H1 (cell line): Measurements from ENCODE around the gene BAX.

ENCODE experiments used
- CREB1 ChIP-seq: IDR thresholded peaks from 2 replicates; pipeline ENCODE4 v1.6.1; 2012; ENCODE audit warnings: inconsistent platforms
- POLR2A ChIP-seq, 2 experiments: IDR thresholded peaks; 1 replicate in 1 of 2; 2 replicates in 1 of 2; pipeline ENCODE4 v1.6.1; 2011; ENCODE audit warnings: low read depth in 2 of 2, low read length in 2 of 2, mild to moderate bottlenecking in 2 of 2; ENCODE audit errors: control extremely low read depth in 1 of 2
- RAD21 ChIP-seq, 2 experiments: IDR thresholded peaks in 1 of 2; conservative IDR thresholded peaks in 1 of 2; 2 replicates each; pipeline ENCODE4 v1.6.1; 2011; ENCODE audit warnings: low read depth in 2 of 2, low read length in 2 of 2, improper control_type of control experiment in 1 of 2, inconsistent platforms in 1 of 2, mild to moderate bottlenecking in 1 of 2, moderate library complexity in 1 of 2
- SIN3A ChIP-seq, 2 experiments: IDR thresholded peaks in 1 of 2; conservative IDR thresholded peaks in 1 of 2; 2 replicates each; pipeline ENCODE4 v1.6.1; 2011 to 2012; ENCODE audit warnings: low read length in 2 of 2, improper control_type of control experiment in 1 of 2, low read depth in 1 of 2, mild to moderate bottlenecking in 1 of 2
- SRF ChIP-seq: IDR thresholded peaks from 2 replicates; pipeline ENCODE4 v1.6.1; 2011; ENCODE audit warnings: mild to moderate bottlenecking, low read depth, low read length, moderate library complexity
- TF ChIP-seq, protein P1 (sequence below), 3 experiments: IDR thresholded peaks; 1 replicate in 2 of 3; 2 replicates in 1 of 3; pipeline versions ENCODE4 v1.5.1 to v1.6.1; 2011; ENCODE audit warnings: low read length in 3 of 3, mild to moderate bottlenecking in 3 of 3, inconsistent platforms in 2 of 3, low read depth in 1 of 3, moderate library complexity in 1 of 3; ENCODE audit not compliant: insufficient read depth in 1 of 3; ENCODE audit errors: control extremely low read depth in 1 of 3
- TF ChIP-seq, protein P2 (sequence below): IDR thresholded peaks from 2 replicates; pipeline ENCODE4 v1.6.1; 2011; ENCODE audit warnings: low read depth, mild to moderate bottlenecking, low read length; ENCODE audit not compliant: insufficient read depth
- TF ChIP-seq, protein P3 (sequence below): IDR thresholded peaks from 2 replicates; pipeline ENCODE4 v1.6.1; 2012; ENCODE audit warnings: inconsistent platforms
- TF ChIP-seq, protein P4 (sequence below): IDR thresholded peaks from 2 replicates; pipeline ENCODE4 v1.6.1; 2012; ENCODE audit warnings: inconsistent platforms

DNA sequence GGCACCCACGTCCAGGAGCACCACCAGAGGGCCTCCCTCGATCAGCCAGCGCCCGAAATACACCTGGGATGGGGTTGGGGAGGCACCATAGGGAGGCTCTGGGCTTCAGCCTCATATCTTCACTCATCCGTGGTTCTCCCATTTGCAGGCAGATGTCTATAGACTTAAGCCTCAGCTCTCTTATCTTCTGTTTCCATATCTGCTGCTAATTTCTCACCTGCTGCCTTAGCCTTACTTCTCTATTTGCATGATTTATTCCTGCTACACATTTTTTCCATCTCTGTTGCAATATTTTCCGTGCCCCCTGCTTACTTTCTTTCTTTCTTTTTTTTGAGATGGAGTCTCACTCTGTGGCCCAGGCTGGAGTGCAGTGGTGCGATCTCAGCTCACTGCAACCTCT, 32.6 kb downstream of the BAX start:
- no peak for TF ChIP-seq CREB1
- no peak for TF ChIP-seq RAD21 (IDR thresholded peaks at IDR 0.05 in 1 of 2, conservative IDR thresholded peaks at IDR 0.05 in 1 of 2; ENCODE audit: low read depth in 2 of 2, low read length in 2 of 2)
- TF ChIP-seq, protein P1, sequence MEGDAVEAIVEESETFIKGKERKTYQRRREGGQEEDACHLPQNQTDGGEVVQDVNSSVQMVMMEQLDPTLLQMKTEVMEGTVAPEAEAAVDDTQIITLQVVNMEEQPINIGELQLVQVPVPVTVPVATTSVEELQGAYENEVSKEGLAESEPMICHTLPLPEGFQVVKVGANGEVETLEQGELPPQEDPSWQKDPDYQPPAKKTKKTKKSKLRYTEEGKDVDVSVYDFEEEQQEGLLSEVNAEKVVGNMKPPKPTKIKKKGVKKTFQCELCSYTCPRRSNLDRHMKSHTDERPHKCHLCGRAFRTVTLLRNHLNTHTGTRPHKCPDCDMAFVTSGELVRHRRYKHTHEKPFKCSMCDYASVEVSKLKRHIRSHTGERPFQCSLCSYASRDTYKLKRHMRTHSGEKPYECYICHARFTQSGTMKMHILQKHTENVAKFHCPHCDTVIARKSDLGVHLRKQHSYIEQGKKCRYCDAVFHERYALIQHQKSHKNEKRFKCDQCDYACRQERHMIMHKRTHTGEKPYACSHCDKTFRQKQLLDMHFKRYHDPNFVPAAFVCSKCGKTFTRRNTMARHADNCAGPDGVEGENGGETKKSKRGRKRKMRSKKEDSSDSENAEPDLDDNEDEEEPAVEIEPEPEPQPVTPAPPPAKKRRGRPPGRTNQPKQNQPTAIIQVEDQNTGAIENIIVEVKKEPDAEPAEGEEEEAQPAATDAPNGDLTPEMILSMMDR (IDR thresholded peaks at IDR 0.05; ENCODE audit: control extremely low read depth in 1 of 3, insufficient read depth in 1 of 3, low read depth in 1 of 3, low read length in 3 of 3), result no peak
- no peak for TF ChIP-seq SRF
- no peak for TF ChIP-seq POLR2A (IDR thresholded peaks at IDR 0.05; ENCODE audit: control extremely low read depth in 1 of 2, low read depth in 2 of 2, low read length in 2 of 2)
- TF ChIP-seq, protein P2, sequence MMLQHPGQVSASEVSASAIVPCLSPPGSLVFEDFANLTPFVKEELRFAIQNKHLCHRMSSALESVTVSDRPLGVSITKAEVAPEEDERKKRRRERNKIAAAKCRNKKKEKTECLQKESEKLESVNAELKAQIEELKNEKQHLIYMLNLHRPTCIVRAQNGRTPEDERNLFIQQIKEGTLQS, result no peak
- TF ChIP-seq, protein P3, sequence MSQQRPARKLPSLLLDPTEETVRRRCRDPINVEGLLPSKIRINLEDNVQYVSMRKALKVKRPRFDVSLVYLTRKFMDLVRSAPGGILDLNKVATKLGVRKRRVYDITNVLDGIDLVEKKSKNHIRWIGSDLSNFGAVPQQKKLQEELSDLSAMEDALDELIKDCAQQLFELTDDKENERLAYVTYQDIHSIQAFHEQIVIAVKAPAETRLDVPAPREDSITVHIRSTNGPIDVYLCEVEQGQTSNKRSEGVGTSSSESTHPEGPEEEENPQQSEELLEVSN, result no peak
- TF ChIP-seq SIN3A (conservative IDR thresholded peaks at IDR 0.05 in 1 of 2, IDR thresholded peaks at IDR 0.05 in 1 of 2; ENCODE audit: low read depth in 1 of 2, low read length in 2 of 2), result no peak
- TF ChIP-seq, protein P4, sequence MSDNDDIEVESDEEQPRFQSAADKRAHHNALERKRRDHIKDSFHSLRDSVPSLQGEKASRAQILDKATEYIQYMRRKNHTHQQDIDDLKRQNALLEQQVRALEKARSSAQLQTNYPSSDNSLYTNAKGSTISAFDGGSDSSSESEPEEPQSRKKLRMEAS, result no peak
